HG03457 (cell line): ENCODE results near the gene CLPTM1L.

Experiments used
- ATAC-seq: cut with Tn5 transposase; IDR thresholded peaks from one replicate; pipeline ENCODE4 v1.9.1; 2021; ENCODE audit warnings: moderate number of reproducible peaks; ENCODE audit not compliant: unreplicated experiment

The CLPTM1L gene

GRCh38 chr5:1317921-1318565 lies 26.9 kb downstream of the CLPTM1L start:
- ATAC-seq: no peak

GRCh38 chr5:1316588-1317340 lies 28.1 kb downstream of the CLPTM1L start:
- no peak for ATAC-seq

- ATAC-seq: peak; percentile 32
Observed at GRCh38 chr5:1315709-1316587, 29.0 kb downstream of the CLPTM1L start.

GRCh38 chr5:1315018-1315708 lies 29.7 kb downstream of the CLPTM1L start:
- no peak for ATAC-seq

- no peak for ATAC-seq
Observed at GRCh38 chr5:1314564-1314982, 30.3 kb downstream of the CLPTM1L start.

- peak; percentile 81 for ATAC-seq
Observed at GRCh38 chr5:1312993-1313833, 31.7 kb downstream of the CLPTM1L start.

GRCh38 chr5:1312206-1312605 lies 32.7 kb downstream of the CLPTM1L start:
- no peak for ATAC-seq

GRCh38 chr5:1311439-1312055 lies 33.4 kb downstream of the CLPTM1L start:
- ATAC-seq: no peak

GRCh38 chr5:1310118-1310517 lies 34.8 kb downstream of the CLPTM1L start:
- no peak for ATAC-seq

GRCh38 chr5:1304033-1304432 lies 40.9 kb downstream of the CLPTM1L start:
- no peak for ATAC-seq

- ATAC-seq: no peak
Observed at GRCh38 chr5:1302258-1302657, 42.6 kb downstream of the CLPTM1L start.

GRCh38 chr5:1300581-1301083 lies 44.3 kb downstream of the CLPTM1L start:
- ATAC-seq: no peak

GRCh38 chr5:1299961-1300360 lies 44.9 kb downstream of the CLPTM1L start:
- ATAC-seq: no peak

GRCh38 chr5:1299511-1299850 lies 45.4 kb downstream of the CLPTM1L start:
- no peak for ATAC-seq

- ATAC-seq: no peak
Observed at GRCh38 chr5:1298723-1299510, 46.0 kb downstream of the CLPTM1L start.

- ATAC-seq: no peak
Observed at GRCh38 chr5:1298067-1298551, 46.8 kb downstream of the CLPTM1L start.

- no peak for ATAC-seq
Observed at GRCh38 chr5:1297243-1297642, 47.7 kb downstream of the CLPTM1L start.

- no peak for ATAC-seq
Observed at GRCh38 chr5:1295650-1296037, 49.3 kb downstream of the CLPTM1L start.
